HEK293 (cell line): Measurements from ENCODE around the gene ZGLP1.

Experiments
- CTCF ChIA-PET: fragments of 350-600 bp; formaldehyde crosslinking; extraction: SDS; loops from one replicate; lab custom pipeline; 2021; ENCODE audit warnings: antibody characterized with exemption; lab: Yijun Ruan, JAX
- POLR2A ChIA-PET: fragments of 300-600 bp; formaldehyde crosslinking; extraction: SDS; loops from one replicate; lab custom pipeline; 2020; ENCODE audit warnings: antibody characterized with exemption, inconsistent platforms; lab: Yijun Ruan, JAX
- H3K27ac ChIP-seq: fragments of 200-500 bp; sonication (Bioruptor generic); 2 replicates; pipeline ENCODE4 v1.5.1; 2014; ENCODE audit warnings: low read depth, low read length, control low read depth, inconsistent platforms; ENCODE audit errors: extremely low read depth
- H3K36me3 ChIP-seq, 2 experiments: fragments of 200-500 bp in 1 of 2; sonication (Bioruptor generic) in 1 of 2; 1 replicate in 1 of 2; 2 replicates in 1 of 2; pipeline ENCODE4 v1.5.1; 2014 to 2017; ENCODE audit warnings: inconsistent platforms in 2 of 2, low read length in 2 of 2; ENCODE audit not compliant: control insufficient read depth in 2 of 2, insufficient read depth in 1 of 2
- H3K4me1 ChIP-seq: fragments of 200-500 bp; sonication (Bioruptor generic); 2 replicates; pipeline ENCODE4 v1.5.1; 2014; ENCODE audit warnings: mild to moderate bottlenecking, low read length, inconsistent platforms; ENCODE audit not compliant: control insufficient read depth, insufficient read depth
- H3K4me3 ChIP-seq: 2 replicates; pipeline ENCODE4 v1.5.1; 2011; ENCODE audit warnings: low read depth, mild to moderate bottlenecking, control low read depth, low read length, moderate library complexity
- H3K9me3 ChIP-seq: fragments of 200-500 bp; sonication (Bioruptor generic); 2 replicates; pipeline ENCODE4 v1.5.1; 2014; ENCODE audit warnings: low read depth, low read length, inconsistent platforms; ENCODE audit not compliant: control insufficient read depth, insufficient read depth
- AEBP2 ChIP-seq: fragments of 450-650 bp; formaldehyde crosslinking; IDR thresholded peaks from 2 replicates; pipeline ENCODE4 v1.5.1; 2016; ENCODE audit warnings: missing biosample characterization, missing genetic modification characterization, borderline replicate concordance
- GLI4 ChIP-seq: fragments of 450-650 bp; formaldehyde crosslinking; IDR thresholded peaks from 2 replicates; pipeline ENCODE4 v1.5.1; 2016; ENCODE audit warnings: missing biosample characterization, missing genetic modification characterization
- INSM2 ChIP-seq: fragments of 450-650 bp; formaldehyde crosslinking; IDR thresholded peaks from 2 replicates; pipeline ENCODE4 v1.5.1; 2016; ENCODE audit warnings: missing biosample characterization, missing genetic modification characterization
- KLF17 ChIP-seq: fragments of 450-650 bp; formaldehyde crosslinking; IDR thresholded peaks from 2 replicates; pipeline ENCODE4 v1.5.1; 2016; ENCODE audit warnings: missing biosample characterization, missing genetic modification characterization
- MYNN ChIP-seq: fragments of 450-650 bp; formaldehyde crosslinking; IDR thresholded peaks from 2 replicates; pipeline ENCODE4 v1.5.1; 2016; ENCODE audit warnings: missing biosample characterization, missing genetic modification characterization, borderline replicate concordance
- ZBTB11 ChIP-seq: fragments of 450-650 bp; formaldehyde crosslinking; conservative IDR thresholded peaks from 2 replicates; pipeline ENCODE4 v1.5.1; 2016; ENCODE audit warnings: low read depth, missing biosample characterization, missing genetic modification characterization
- ZBTB8A ChIP-seq: fragments of 450-650 bp; formaldehyde crosslinking; IDR thresholded peaks from 2 replicates; pipeline ENCODE4 v1.5.1; 2016; ENCODE audit warnings: missing biosample characterization, missing genetic modification characterization
- ZNF10 ChIP-seq: fragments of 450-650 bp; formaldehyde crosslinking; IDR thresholded peaks from 2 replicates; pipeline ENCODE4 v1.5.1; 2017; ENCODE audit warnings: missing biosample characterization, missing genetic modification characterization
- ZNF174 ChIP-seq: fragments of 450-650 bp; formaldehyde crosslinking; IDR thresholded peaks from 2 replicates; pipeline ENCODE4 v1.5.0; 2017; ENCODE audit warnings: missing biosample characterization, mild to moderate bottlenecking, missing genetic modification characterization
- ZNF19 ChIP-seq: fragments of 450-650 bp; formaldehyde crosslinking; IDR thresholded peaks from 2 replicates; pipeline ENCODE4; 2016; ENCODE audit warnings: missing biosample characterization, missing genetic modification characterization, low read depth
- ZNF26 ChIP-seq: fragments of 450-650 bp; formaldehyde crosslinking; IDR thresholded peaks from 2 replicates; pipeline ENCODE4 v1.5.1; 2016; ENCODE audit warnings: missing biosample characterization, missing genetic modification characterization
- ZNF391 ChIP-seq: fragments of 450-650 bp; formaldehyde crosslinking; IDR thresholded peaks from 2 replicates; pipeline ENCODE4 v1.5.1; 2016; ENCODE audit warnings: low read depth, missing biosample characterization, missing genetic modification characterization, borderline replicate concordance
- ZNF398 ChIP-seq: fragments of 450-650 bp; formaldehyde crosslinking; IDR thresholded peaks from 2 replicates; pipeline ENCODE4 v1.5.1; 2017; ENCODE audit warnings: missing biosample characterization, missing genetic modification characterization
- ZNF558 ChIP-seq: fragments of 450-650 bp; formaldehyde crosslinking; IDR thresholded peaks from 2 replicates; pipeline ENCODE4 v1.5.1; 2016; ENCODE audit warnings: missing biosample characterization, missing genetic modification characterization
- ZNF596 ChIP-seq: fragments of 450-650 bp; IDR thresholded peaks from 2 replicates; pipeline ENCODE4 v1.5.0; 2018; ENCODE audit warnings: missing biosample characterization, mild to moderate bottlenecking, missing genetic modification characterization, moderate library complexity
- ZNF626 ChIP-seq: fragments of 450-650 bp; sonication (Bioruptor Pico); formaldehyde crosslinking; IDR thresholded peaks from 2 replicates; pipeline ENCODE4 v1.5.1; 2018; ENCODE audit warnings: missing biosample characterization, missing genetic modification characterization, inconsistent platforms
- ZNF830 ChIP-seq: fragments of 450-650 bp; IDR thresholded peaks from 2 replicates; pipeline ENCODE4 v1.5.0; 2018; ENCODE audit warnings: missing biosample characterization, missing genetic modification characterization, low read depth, mild to moderate bottlenecking, moderate library complexity
- TF ChIP-seq, protein P1 (sequence below): IDR thresholded peaks from 2 replicates; pipeline ENCODE4 v1.6.1; 2011; ENCODE audit warnings: mild to moderate bottlenecking, low read depth, low read length, borderline replicate concordance

ZGLP1 gene

DNA sequence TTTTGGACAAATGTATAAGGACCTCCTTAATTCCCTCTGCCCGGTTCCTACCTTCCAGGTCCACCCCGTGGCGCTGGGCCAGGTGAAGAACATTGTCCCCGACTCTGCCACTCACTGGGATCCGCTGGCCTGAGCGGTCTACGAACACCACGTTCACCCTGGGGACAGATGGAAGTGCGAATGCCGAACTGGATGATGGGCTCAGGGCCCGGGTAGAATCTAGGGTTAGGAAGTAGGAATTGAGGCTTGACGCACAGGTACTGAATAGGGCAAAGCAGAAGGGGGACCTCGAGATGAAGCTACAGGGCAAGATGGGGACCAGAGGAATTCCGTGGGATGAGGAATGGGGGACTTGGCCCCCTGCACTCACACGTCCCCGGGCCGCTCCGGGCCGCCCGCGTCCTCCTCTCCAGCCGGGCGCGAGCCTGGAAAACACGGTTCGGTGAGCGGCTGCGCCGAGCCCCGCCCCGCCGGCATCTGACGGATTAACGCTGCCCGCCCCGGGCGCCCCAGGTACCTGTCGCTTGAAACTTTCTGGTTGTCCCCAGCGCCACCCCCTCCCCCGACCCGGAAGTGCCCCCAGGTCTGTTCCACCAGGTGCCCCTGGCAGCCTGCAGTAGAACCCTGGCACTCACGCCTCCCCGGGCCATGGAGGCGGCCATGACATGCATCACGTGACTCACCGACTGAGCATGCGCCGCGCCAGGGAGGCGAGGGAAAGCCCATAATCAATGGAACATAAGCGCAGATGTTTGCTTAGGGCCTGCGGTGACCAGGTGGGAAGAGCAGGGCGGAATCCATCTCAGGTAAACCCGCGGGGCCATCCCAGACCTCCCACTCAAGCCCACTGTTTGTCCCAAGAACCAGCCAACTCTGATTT lies 6.0 kb upstream of the ZGLP1 start, which contains the start of gene FDX2 (continued):
- TF ChIP-seq ZBTB11 (tag by site-specific recombination) (peak; percentile 77), ZBTB8A (peak; percentile 36; the same call in 1 of the 2 replicates), AEBP2 (tag by site-specific recombination) (no peak)
- TF ChIP-seq, all 188 proteins: peak for 48

- Histone ChIP-seq H3K4me3 (no peak overlapping the region), H3K36me3 (peaks cover 0 to 50% of the 10 kb centered on the region in 2 experiments; a peak in 2 of 3 replicates), H3K9me3 (no peaks in the 10 kb centered on the region), H3K27ac (no peak overlapping the region), H3K4me1 (no peaks in the 10 kb centered on the region)
- ChIA-PET POLR2A (no interaction called here), CTCF (interaction anchor here (1.0 to 1.9 kb wide), 2 partner anchors 17 to 79 kb away, joined by 3 to 4 read pairs; partner anchors contain the start of gene ICAM5)
- TF ChIP-seq KLF17 (tag by site-specific recombination) (no peak), ZNF174 (tag by site-specific recombination) (no peak), ZNF398 (tag by site-specific recombination) (no peak), ZNF558 (tag by site-specific recombination) (no peak), INSM2 (tag by site-specific recombination) (no peak), GLI4 (no peak), ZNF391 (tag by site-specific recombination) (no peak), ZNF830 (no peak), ZNF19 (tag by site-specific recombination) (no peak), ZNF10 (no peak), ZNF626 (tag by site-specific recombination) (no peak), MYNN (tag by site-specific recombination) (no peak), ZNF596 (tag by site-specific recombination) (no peak), ZNF26 (tag by site-specific recombination) (no peak)
- TF ChIP-seq, protein P1, sequence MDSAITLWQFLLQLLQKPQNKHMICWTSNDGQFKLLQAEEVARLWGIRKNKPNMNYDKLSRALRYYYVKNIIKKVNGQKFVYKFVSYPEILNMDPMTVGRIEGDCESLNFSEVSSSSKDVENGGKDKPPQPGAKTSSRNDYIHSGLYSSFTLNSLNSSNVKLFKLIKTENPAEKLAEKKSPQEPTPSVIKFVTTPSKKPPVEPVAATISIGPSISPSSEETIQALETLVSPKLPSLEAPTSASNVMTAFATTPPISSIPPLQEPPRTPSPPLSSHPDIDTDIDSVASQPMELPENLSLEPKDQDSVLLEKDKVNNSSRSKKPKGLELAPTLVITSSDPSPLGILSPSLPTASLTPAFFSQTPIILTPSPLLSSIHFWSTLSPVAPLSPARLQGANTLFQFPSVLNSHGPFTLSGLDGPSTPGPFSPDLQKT = no peak
Measured at GRCh38 chr19:10306327-10306726, 3.3 kb downstream of the ZGLP1 start.
